ENCODE results near the gene GABBR2. TPM values are rescaled to one million over a fixed set of nuclear protein-coding genes. Genes with fewer than 3 reads are reported as not detected.

The GABBR2 gene
- total RNA-seq, 1 experiment from 2014 or later: 6.3 TPM

GRCh38 chr9:98721643-98722042 lies 12.9 kb upstream of the GABBR2 start:
- no peak overlapping the region for H3K27ac ChIP-seq (ENCODE audit: low read length)
- intact Hi-C loops (cut with micrococcal nuclease; ENCODE audit: unreplicated experiment) (no loop called here), in situ Hi-C loops (cut with HindIII; ENCODE audit: low pct_unique_long_range_greater_than_20kb, low sequenced_read_pairs) (no loop called here)
- CTCF ChIA-PET: no interaction called here
- no peaks in the 10 kb centered on the region for H3K9me3 ChIP-seq (ENCODE audit: control insufficient read depth, insufficient read depth, low read depth, low read length)
- no TSS peak for BruUV-seq (replicated peaks)
- POLR2A ChIA-PET: no interaction called here
- no peaks in the 10 kb centered on the region for H3K4me1 ChIP-seq (ENCODE audit: control insufficient read depth, insufficient read depth, low read length)
- H3K36me3 ChIP-seq (ENCODE audit: control insufficient read depth, insufficient read depth, low read length): no peaks in the 10 kb centered on the region
- H3K4me3 ChIP-seq (ENCODE audit: low read depth in 2 of 2, low read length in 2 of 2): no peak overlapping the region
- TF ChIP-seq, protein P1, sequence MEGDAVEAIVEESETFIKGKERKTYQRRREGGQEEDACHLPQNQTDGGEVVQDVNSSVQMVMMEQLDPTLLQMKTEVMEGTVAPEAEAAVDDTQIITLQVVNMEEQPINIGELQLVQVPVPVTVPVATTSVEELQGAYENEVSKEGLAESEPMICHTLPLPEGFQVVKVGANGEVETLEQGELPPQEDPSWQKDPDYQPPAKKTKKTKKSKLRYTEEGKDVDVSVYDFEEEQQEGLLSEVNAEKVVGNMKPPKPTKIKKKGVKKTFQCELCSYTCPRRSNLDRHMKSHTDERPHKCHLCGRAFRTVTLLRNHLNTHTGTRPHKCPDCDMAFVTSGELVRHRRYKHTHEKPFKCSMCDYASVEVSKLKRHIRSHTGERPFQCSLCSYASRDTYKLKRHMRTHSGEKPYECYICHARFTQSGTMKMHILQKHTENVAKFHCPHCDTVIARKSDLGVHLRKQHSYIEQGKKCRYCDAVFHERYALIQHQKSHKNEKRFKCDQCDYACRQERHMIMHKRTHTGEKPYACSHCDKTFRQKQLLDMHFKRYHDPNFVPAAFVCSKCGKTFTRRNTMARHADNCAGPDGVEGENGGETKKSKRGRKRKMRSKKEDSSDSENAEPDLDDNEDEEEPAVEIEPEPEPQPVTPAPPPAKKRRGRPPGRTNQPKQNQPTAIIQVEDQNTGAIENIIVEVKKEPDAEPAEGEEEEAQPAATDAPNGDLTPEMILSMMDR (IDR thresholded peaks at IDR 0.05): no peak
- TF ChIP-seq SIN3A (IDR thresholded peaks at IDR 0.05; ENCODE audit: borderline replicate concordance, insufficient read depth, low read depth, low read length): no peak
- TF ChIP-seq TCF7L2 (IDR thresholded peaks at IDR 0.05; ENCODE audit: low read depth, low read length): no peak
- TF ChIP-seq, protein P2, sequence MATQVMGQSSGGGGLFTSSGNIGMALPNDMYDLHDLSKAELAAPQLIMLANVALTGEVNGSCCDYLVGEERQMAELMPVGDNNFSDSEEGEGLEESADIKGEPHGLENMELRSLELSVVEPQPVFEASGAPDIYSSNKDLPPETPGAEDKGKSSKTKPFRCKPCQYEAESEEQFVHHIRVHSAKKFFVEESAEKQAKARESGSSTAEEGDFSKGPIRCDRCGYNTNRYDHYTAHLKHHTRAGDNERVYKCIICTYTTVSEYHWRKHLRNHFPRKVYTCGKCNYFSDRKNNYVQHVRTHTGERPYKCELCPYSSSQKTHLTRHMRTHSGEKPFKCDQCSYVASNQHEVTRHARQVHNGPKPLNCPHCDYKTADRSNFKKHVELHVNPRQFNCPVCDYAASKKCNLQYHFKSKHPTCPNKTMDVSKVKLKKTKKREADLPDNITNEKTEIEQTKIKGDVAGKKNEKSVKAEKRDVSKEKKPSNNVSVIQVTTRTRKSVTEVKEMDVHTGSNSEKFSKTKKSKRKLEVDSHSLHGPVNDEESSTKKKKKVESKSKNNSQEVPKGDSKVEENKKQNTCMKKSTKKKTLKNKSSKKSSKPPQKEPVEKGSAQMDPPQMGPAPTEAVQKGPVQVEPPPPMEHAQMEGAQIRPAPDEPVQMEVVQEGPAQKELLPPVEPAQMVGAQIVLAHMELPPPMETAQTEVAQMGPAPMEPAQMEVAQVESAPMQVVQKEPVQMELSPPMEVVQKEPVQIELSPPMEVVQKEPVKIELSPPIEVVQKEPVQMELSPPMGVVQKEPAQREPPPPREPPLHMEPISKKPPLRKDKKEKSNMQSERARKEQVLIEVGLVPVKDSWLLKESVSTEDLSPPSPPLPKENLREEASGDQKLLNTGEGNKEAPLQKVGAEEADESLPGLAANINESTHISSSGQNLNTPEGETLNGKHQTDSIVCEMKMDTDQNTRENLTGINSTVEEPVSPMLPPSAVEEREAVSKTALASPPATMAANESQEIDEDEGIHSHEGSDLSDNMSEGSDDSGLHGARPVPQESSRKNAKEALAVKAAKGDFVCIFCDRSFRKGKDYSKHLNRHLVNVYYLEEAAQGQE (IDR thresholded peaks at IDR 0.05; ENCODE audit: insufficient read depth in 1 of 2, low read depth in 2 of 2, low read length in 1 of 2): no peak
- no peak for TF ChIP-seq POLR2AphosphoS5 (IDR thresholded peaks at IDR 0.05; ENCODE audit: low read depth, low read length)
- H3K27me3 ChIP-seq (ENCODE audit: control insufficient read depth, insufficient read depth, low read length): peaks cover 6% of the 10 kb centered on the region; the same call in 1 of the 2 replicates
- ATAC-seq (no peak), DNase-seq (ENCODE audit: low read depth, low spot score) (no peak)

DNA sequence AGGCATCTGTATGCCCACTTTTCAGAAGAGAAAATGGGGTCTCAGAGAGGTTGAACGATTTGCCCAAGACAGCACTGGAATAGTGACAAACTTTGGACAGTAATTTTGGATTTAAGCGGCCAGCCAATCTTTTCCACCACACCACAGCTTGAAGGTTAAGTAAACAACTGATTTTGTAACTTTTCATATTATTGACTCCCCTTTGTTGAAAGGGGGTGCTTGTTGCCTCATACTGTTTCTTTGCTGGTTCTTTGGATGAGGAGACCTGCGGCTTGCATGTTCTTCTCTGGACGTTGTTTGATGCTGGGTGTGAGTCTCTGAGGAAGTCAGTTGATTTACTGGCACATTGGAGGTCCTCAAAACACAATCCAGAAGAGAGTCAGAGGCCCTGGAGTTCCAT lies 11.7 kb upstream of the GABBR2 start:
- Histone ChIP-seq H3K27ac (ENCODE audit: low read length) (no peak overlapping the region), H3K4me1 (ENCODE audit: control insufficient read depth, insufficient read depth, low read length) (no peaks in the 10 kb centered on the region), H3K9me3 (ENCODE audit: control insufficient read depth, insufficient read depth, low read depth, low read length) (no peaks in the 10 kb centered on the region), H3K36me3 (ENCODE audit: control insufficient read depth, insufficient read depth, low read length) (no peaks in the 10 kb centered on the region), H3K4me3 (ENCODE audit: low read depth in 2 of 2, low read length in 2 of 2) (no peak overlapping the region), H3K27me3 (ENCODE audit: control insufficient read depth, insufficient read depth, low read length) (0 out of 2 replicates have a peak, but pooled peaks cover 6% of the 10 kb centered on the region)
- in situ Hi-C loops (cut with HindIII; ENCODE audit: low pct_unique_long_range_greater_than_20kb, low sequenced_read_pairs): no loop called here
- TF ChIP-seq TCF7L2 (IDR thresholded peaks at IDR 0.05; ENCODE audit: low read depth, low read length) (no peak), SIN3A (IDR thresholded peaks at IDR 0.05; ENCODE audit: borderline replicate concordance, insufficient read depth, low read depth, low read length) (no peak), POLR2AphosphoS5 (IDR thresholded peaks at IDR 0.05; ENCODE audit: low read depth, low read length) (no peak)
- TF ChIP-seq, protein P1 (IDR thresholded peaks at IDR 0.05): no peak
- TF ChIP-seq, protein P2 (IDR thresholded peaks at IDR 0.05; ENCODE audit: insufficient read depth in 1 of 2, low read depth in 2 of 2, low read length in 1 of 2): no peak
- intact Hi-C loops (cut with micrococcal nuclease; ENCODE audit: unreplicated experiment): no loop called here
- DNase-seq (ENCODE audit: low read depth, low spot score) (no peak), ATAC-seq (no peak)
- CTCF ChIA-PET: no interaction called here
- no TSS peak for BruUV-seq (replicated peaks)
- POLR2A ChIA-PET: no interaction called here
